Central memory CD8-positive, alpha-beta T cell (primary cell): ENCODE data around the gene TXNDC9.
"Not testable (repeated sequence)": the region's sequence is repeated elsewhere in the genome, so short reads cannot be mapped to it uniquely, and the experiment has no call there.

ENCODE experiments used
- ATAC-seq: fragments of 150-1000 bp; cut with Tn5 transposase; replicated peaks from 2 replicates; pipeline ENCODE4 v1.10.0; 2022; ENCODE audit warnings: mild to moderate bottlenecking, moderate FRiP score, moderate number of reproducible peaks; ENCODE audit not compliant: poor library complexity, severe bottlenecking; ENCODE audit errors: extremely low read depth
- DNase-seq, 2 donors: peaks; one replicate each; pipeline ENCODE4 v3.0.0; 2021; ENCODE audit warnings: low spot score in 2 of 2
- H3K27ac Mint-ChIP-seq: one replicate; pipeline ENCODE4 v1.8.0; 2022; ENCODE audit warnings: low read depth, mild to moderate bottlenecking, moderate library complexity, mixed read lengths
- H3K27me3 Mint-ChIP-seq: one replicate; pipeline ENCODE4 v1.8.0; 2022; ENCODE audit warnings: mixed read lengths
- H3K36me3 Mint-ChIP-seq: one replicate; pipeline ENCODE4 v1.8.0; 2022; ENCODE audit warnings: mild to moderate bottlenecking, moderate library complexity, mixed read lengths; ENCODE audit not compliant: insufficient read depth
- H3K4me1 Mint-ChIP-seq: one replicate; pipeline ENCODE4 v1.8.0; 2022; ENCODE audit warnings: mixed read lengths
- H3K4me3 Mint-ChIP-seq: one replicate; pipeline ENCODE4 v1.8.0; 2022; ENCODE audit warnings: mild to moderate bottlenecking, moderate library complexity, mixed read lengths
- H3K9me3 Mint-ChIP-seq: one replicate; pipeline ENCODE4 v1.8.0; 2022; ENCODE audit warnings: mixed read lengths

Gene TXNDC9, protein sequence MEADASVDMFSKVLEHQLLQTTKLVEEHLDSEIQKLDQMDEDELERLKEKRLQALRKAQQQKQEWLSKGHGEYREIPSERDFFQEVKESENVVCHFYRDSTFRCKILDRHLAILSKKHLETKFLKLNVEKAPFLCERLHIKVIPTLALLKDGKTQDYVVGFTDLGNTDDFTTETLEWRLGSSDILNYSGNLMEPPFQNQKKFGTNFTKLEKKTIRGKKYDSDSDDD

DNA sequence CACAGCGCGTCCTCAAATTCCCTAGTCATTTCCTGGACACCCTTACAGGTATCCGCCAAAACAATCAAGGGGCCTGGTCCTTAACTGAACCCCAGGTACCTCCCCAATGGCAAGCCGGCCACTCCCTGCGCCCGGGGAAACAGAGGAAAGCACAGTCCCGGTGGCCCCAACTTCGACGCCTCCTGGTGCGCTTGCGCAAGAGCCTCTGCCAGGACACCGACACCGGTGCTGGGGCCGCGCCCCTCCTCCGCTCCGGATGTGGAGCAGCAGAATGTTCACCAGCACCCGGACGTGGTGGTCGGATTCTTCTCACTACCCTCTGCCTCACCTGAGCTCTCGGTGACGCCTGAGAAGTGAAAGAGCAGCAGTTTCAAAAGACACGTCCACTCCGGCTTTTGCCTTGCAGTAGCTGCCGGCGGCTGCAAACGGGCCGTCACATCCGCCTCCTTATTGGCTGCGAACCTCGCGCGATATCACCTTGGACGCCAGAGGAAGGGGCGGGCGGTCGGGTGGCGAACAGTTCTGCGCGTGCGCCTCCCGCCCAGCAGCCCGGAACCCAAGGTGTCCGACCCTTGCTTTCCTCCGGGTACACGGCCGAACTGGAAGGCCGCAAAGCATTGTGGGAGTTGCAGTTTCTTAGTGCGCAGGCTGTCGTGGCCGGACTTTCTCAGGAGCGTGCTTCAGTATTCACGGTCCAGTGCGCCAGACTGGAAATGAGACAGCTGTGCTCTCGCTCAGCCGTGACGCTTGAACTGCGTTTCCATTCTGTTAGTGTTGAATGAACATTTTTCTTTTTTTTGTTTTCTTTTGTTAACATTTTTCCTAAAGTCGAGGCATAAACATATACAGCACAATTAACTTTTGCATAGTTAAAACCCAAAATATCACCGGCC, at the start of gene TXNDC9:
Gene TXNDC9 (minus strand): TSS at position 423 of the 893 bp plus-strand sequence. CDS start 3,123 bp downstream, outside the sequence.
- H3K9me3 Mint-ChIP-seq = no peaks in the 10 kb centered on the region

DNA sequence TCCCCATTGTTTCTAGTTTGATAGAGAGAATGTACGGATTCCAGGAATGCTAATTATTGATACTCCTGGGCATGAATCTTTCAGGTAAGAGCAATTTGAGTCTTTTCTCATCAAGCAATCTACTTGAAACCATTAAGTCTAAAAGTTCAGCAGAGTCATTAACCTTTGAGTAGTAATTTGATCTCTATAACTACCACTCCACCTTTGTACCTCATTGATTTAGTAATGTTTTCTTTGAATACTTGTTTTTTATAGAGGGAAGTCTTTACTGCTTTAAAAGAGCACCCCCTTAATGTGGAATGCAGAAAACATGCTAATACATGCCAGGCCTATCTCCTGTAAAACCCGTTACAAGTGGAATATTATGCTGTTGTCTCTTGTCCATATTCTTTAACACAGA, 46.0 kb upstream of the TXNDC9 start:
- Mint-ChIP-seq H3K27me3 (no peaks in the 10 kb centered on the region), H3K36me3 (peaks cover 53% of the 10 kb centered on the region), H3K4me1 (no peaks in the 10 kb centered on the region), H3K27ac (no peak overlapping the region), H3K9me3 (no peaks in the 10 kb centered on the region), H3K4me3 (no peak overlapping the region)
- ATAC-seq (no peak), DNase-seq (no peak)

More for the DNA sequence above, at the start of gene TXNDC9:
- DNase-seq (peak; percentile 91 to 97), ATAC-seq (peak; percentile 85)
- Mint-ChIP-seq H3K4me1 (peaks cover 28% of the 10 kb centered on the region), H3K27me3 (no peaks in the 10 kb centered on the region), H3K4me3 (no peak within 1 kb of the TSS), H3K36me3 (peaks cover 21% of the 10 kb centered on the region), H3K27ac (no peak within 1 kb of the TSS)

DNA sequence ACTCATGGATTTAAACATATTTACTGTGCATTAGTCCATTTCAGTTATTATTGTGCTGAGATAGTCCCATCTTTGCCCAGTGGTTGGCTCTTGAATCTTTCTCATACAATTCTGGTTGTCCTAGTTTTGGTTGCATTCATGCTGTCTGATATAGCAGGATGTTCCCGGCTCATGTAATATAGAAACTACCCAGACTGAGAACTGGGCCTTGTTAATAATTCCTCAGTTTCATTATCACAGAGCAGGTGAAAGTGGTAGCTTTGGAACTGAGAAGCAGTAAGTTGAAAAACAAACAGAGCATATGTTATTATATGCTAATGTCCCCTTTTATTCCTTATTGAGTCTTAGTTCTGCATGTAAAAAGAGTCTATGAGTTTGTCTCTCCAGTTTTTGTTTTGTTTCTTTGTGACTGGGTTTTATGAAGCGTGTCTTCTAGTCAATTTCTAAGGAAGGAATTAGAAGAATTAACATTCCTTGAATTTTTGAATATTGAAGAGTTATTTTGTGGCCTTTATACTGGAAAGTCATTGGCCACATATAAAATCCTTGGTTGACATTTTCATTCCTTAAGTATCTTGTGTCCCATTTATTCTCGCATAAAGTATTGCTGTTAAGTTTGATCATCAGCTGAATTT, 44.4 kb upstream of the TXNDC9 start:
- Mint-ChIP-seq H3K4me3 (no peak overlapping the region), H3K27ac (peak overlapping the region; percentile 61), H3K27me3 (no peaks in the 10 kb centered on the region), H3K4me1 (no peaks in the 10 kb centered on the region), H3K9me3 (no peaks in the 10 kb centered on the region), H3K36me3 (peaks cover 53% of the 10 kb centered on the region)
- no peak for DNase-seq
- ATAC-seq = no peak

DNA sequence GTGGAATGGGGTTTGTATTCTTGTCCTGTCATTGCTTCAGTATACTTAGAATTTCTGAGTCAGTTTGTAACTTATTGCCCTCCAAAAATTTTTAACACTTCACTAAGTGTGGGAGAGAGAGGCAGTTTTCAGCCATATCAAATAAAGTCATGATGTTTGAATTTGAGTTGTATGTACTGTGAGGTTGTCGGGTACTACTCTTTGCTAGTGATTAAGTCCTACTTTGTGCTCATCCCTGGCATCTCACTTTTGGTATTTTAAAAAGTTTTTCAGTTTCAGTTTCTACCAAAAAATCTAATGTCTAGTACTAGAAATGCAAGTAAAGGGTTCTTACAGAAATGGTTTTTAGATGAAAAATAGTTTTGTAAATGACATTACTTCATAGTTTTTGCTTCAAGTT, 41.7 kb upstream of the TXNDC9 start:
- H3K9me3 Mint-ChIP-seq = peaks cover 5% of the 10 kb centered on the region
- H3K4me1 Mint-ChIP-seq = no peaks in the 10 kb centered on the region
- no peak overlapping the region for H3K27ac Mint-ChIP-seq
- H3K36me3 Mint-ChIP-seq = peaks cover 48% of the 10 kb centered on the region
- no peak for ATAC-seq
- H3K4me3 Mint-ChIP-seq = no peak overlapping the region
- DNase-seq = no peak
- no peaks in the 10 kb centered on the region for H3K27me3 Mint-ChIP-seq

DNA sequence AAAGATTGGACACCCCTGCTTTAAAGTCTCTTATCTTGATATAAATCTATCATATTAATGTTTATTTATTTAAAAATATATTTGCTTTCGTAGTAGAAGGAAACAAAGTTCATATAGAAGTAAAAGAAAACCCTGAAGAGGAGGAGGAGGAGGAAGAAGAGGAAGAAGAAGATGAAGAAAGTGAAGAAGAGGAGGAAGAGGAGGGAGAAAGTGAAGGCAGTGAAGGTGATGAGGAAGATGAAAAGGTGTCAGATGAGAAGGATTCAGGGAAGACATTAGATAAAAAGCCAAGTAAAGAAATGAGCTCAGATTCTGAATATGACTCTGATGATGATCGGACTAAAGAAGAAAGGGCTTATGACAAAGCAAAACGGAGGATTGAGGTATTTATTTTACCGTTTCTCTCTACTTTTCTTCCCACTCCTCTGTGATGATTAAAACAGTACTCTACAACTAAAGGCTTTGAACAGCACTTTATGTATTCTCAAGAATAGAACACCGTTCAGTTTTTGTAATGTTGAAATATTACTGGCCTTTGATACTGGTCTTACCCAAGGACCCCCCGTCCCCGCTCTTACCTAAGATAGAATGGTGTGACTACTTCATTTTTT, 40.2 kb upstream of the TXNDC9 start:
- no peak for DNase-seq

DNA sequence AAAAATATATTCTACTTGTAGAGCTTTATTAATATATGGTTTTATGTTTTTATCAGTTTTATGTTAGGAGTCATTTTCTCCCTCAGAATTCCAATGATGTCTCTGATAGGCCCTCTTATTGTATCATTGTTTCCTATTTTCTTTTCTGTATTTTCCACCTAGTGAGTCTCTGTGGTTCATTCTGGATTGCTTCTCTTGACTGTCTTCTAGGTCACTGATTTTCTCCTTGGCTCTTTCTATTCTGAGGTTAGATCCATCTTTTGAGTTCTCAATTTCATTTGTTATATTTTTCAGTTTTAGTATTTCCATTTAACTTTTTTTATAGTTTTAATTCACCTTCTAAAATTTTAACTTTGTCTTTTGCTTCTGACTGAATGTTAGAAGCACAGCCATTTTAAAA, 38.6 kb upstream of the TXNDC9 start:
- H3K9me3 Mint-ChIP-seq = peaks cover 5% of the 10 kb centered on the region
- H3K27me3 Mint-ChIP-seq = no peaks in the 10 kb centered on the region
- no peaks in the 10 kb centered on the region for H3K4me1 Mint-ChIP-seq
- H3K27ac Mint-ChIP-seq = no peak overlapping the region
- no peak for DNase-seq
- no peak for ATAC-seq
- no peak overlapping the region for H3K4me3 Mint-ChIP-seq
- peaks cover 50% of the 10 kb centered on the region for H3K36me3 Mint-ChIP-seq

More for the DNA sequence above, 40.2 kb upstream of the TXNDC9 start:
- H3K27me3 Mint-ChIP-seq = no peaks in the 10 kb centered on the region
- peaks cover 54% of the 10 kb centered on the region for H3K36me3 Mint-ChIP-seq
- no peak for ATAC-seq
- no peaks in the 10 kb centered on the region for H3K4me1 Mint-ChIP-seq
- H3K9me3 Mint-ChIP-seq = peaks cover 5% of the 10 kb centered on the region
- peak overlapping the region; percentile 27 for H3K27ac Mint-ChIP-seq
- no peak overlapping the region for H3K4me3 Mint-ChIP-seq

DNA sequence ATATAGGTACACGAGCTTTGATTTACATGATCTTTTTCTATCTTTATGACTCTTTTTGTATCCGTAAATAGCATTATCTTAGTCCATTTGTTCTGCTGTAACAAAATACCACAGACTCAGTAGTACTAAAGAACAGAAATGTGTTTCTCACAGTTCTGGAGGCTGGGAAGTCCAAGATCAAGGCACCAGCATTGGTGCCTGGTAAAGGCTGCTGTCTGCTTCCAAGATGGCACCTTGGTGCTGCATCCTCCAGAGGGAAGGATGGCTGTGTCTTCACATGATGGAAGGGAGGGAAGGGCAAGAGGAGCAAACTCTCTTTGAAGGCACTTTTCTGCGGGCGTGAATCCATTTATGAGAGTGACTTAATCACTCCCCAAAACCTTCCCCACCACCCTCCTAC, 37.0 kb upstream of the TXNDC9 start:
- Mint-ChIP-seq H3K4me1 (no peaks in the 10 kb centered on the region), H3K9me3 (peaks cover 5% of the 10 kb centered on the region), H3K36me3 (peaks cover 49% of the 10 kb centered on the region), H3K27me3 (no peaks in the 10 kb centered on the region), H3K27ac (no peak overlapping the region), H3K4me3 (no peak overlapping the region)
- DNase-seq (no peak), ATAC-seq (no peak)

DNA sequence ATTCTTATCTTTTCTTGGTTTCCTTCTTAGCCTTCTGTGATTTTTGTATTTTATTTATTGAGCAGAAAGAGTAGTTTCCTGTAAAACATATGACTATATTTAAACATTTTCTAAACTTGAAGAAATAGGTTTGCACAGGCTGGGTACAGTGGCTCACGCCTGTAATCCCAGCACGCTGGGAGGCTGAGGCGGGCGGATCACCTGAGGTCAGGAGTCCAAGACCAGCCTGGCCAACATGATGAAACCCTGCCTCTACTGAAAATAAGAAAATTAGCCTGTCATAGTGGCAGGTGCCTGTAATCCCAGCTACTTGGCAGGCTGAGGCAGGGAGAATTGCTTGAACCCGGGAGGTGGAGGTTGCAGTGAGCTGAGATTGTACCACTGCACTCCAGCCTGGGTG, 32.7 kb upstream of the TXNDC9 start:
- not testable (repeated sequence) for H3K27ac Mint-ChIP-seq, H3K9me3 Mint-ChIP-seq, H3K27me3 Mint-ChIP-seq, H3K4me3 Mint-ChIP-seq, ATAC-seq, H3K4me1 Mint-ChIP-seq, DNase-seq
- peaks cover 66% of the 10 kb centered on the region for H3K36me3 Mint-ChIP-seq

DNA sequence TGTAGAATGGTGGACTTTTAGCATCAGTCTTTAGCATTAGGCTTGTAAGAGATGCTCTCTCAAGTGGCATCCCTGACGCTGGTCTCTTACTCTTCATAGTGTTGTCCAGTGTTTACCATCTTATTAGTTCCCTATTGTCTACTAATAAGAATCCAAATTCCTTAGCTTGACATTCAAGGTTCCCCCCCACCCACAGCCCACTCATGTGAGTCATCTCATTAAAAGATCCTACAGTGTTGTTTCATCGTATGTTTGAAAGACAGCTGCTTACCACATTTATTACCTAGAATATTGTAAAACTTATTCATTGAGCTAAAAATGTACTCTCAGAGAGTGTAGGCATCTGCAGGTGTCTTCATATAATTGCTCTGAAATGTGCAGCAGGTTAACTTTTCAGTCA, 29.5 kb upstream of the TXNDC9 start:
- peaks cover 65% of the 10 kb centered on the region for H3K36me3 Mint-ChIP-seq
- DNase-seq (no peak), ATAC-seq (no peak)
- H3K9me3 Mint-ChIP-seq = no peaks in the 10 kb centered on the region
- no peak overlapping the region for H3K4me3 Mint-ChIP-seq
- H3K4me1 Mint-ChIP-seq = no peaks in the 10 kb centered on the region
- H3K27ac Mint-ChIP-seq = no peak overlapping the region
- no peaks in the 10 kb centered on the region for H3K27me3 Mint-ChIP-seq

DNA sequence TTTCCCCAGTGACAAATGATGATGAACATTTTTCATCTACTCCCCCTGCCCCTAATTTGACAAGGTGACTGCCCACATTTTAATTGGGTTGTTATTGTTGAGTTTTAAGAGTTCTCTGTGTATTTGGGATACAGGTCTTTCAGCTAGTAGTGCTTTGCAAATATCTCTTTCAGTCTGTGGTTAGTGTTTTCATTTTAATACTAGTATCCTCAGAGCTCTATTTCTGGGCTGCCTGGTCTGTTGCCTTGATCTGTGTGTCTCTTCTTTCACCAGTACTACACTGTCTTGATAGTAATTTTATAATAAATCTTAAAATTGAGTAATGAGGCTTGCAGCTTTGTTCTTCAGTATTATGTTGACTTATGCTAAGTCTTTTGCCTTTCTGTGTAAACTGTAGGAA, 20.7 kb upstream of the TXNDC9 start:
- H3K4me1 Mint-ChIP-seq = peaks cover 34% of the 10 kb centered on the region
- H3K27me3 Mint-ChIP-seq = no peaks in the 10 kb centered on the region
- DNase-seq (no peak), ATAC-seq (no peak)
- no peaks in the 10 kb centered on the region for H3K9me3 Mint-ChIP-seq
- no peak overlapping the region for H3K4me3 Mint-ChIP-seq
- no peak overlapping the region for H3K27ac Mint-ChIP-seq
- peaks cover 21% of the 10 kb centered on the region for H3K36me3 Mint-ChIP-seq

DNA sequence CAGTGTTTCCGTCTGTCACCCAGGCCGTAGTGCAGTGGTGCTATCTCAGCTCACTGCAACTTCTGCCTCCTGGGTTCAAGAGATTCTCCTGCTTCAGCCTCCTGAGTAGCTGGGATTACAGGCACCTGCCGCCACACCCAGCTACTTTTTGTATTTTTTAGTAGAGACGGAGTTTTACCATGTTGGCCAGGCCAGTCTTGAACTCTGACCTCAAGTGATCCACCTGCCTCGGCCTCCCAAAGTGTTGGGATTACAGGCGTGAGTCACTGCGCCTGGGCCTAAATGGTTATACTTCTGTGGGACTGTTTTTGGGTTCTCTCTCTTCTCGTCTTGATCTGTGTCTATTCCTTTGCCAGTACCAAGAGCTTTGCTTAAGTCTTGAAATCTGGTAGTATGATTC, 18.7 kb upstream of the TXNDC9 start:
- H3K4me1 Mint-ChIP-seq = peaks cover 45% of the 10 kb centered on the region
- not testable (repeated sequence) for ATAC-seq

DNA sequence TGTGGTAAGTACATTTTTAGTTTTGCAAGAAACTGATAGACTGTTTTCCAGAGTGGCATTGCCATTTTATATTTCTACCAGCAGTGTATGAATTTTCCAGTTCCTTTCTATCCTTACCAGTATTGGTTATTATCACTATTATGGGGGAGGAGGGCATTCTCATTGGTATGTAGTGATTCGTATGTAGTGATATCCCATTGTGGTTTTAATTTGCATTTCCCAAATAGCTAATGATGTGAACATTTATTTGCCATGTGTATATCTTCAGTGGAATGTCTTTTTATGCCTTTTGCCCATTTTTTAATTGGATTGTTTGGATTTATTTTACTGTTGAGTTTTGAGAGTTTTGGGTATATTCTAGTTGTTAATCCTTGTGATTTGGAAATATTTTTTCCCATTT, 17.9 kb upstream of the TXNDC9 start:
- Mint-ChIP-seq H3K9me3 (no peaks in the 10 kb centered on the region), H3K36me3 (peaks cover 8% of the 10 kb centered on the region), H3K4me1 (peaks cover 50% of the 10 kb centered on the region), H3K27ac (no peak overlapping the region), H3K4me3 (no peak overlapping the region), H3K27me3 (no peaks in the 10 kb centered on the region)
- DNase-seq = no peak
- no peak for ATAC-seq

More for the DNA sequence above, 18.7 kb upstream of the TXNDC9 start:
- DNase-seq, H3K9me3 Mint-ChIP-seq, H3K36me3 Mint-ChIP-seq, H3K27ac Mint-ChIP-seq, H3K27me3 Mint-ChIP-seq, H3K4me3 Mint-ChIP-seq: not testable (repeated sequence)
